H9 (cell line): Measurements from ENCODE around the gene OFD1. TPM values are rescaled to one million over a fixed set of nuclear protein-coding genes. Genes with fewer than 3 reads are reported as not detected.

Experiments
- DNase-seq: peaks from one replicate; pipeline ENCODE4 v3.0.0-alpha.2; 2017
- H2AFZ ChIP-seq: one replicate; pipeline ENCODE4 v1.6.1; 2013; ENCODE audit warnings: mild to moderate bottlenecking, low read length, control low read depth, moderate library complexity
- H2AK5ac ChIP-seq: 2 replicates; pipeline ENCODE4 v1.6.1; 2013; ENCODE audit warnings: low read length, control low read depth, mixed read lengths; ENCODE audit not compliant: insufficient read length
- H2BK120ac ChIP-seq: one replicate; pipeline ENCODE4 v1.6.1; 2013; ENCODE audit warnings: low read depth, mild to moderate bottlenecking, low read length, control low read depth, inconsistent platforms; ENCODE audit not compliant: poor library complexity, severe bottlenecking
- H2BK12ac ChIP-seq: 2 replicates; pipeline ENCODE4 v1.6.1; 2013; ENCODE audit warnings: low read length, control low read depth, mixed read lengths, low read depth; ENCODE audit not compliant: insufficient read length
- H2BK15ac ChIP-seq: 2 replicates; pipeline ENCODE4 v1.6.1; 2013; ENCODE audit warnings: low read depth, low read length, control low read depth
- H2BK20ac ChIP-seq: one replicate; pipeline ENCODE4 v1.6.1; 2013; ENCODE audit warnings: low read depth, mild to moderate bottlenecking, low read length, control low read depth, inconsistent platforms; ENCODE audit not compliant: poor library complexity, severe bottlenecking
- H2BK5ac ChIP-seq: 2 replicates; pipeline ENCODE4 v1.6.1; 2013; ENCODE audit warnings: low read length, control low read depth, mixed read lengths; ENCODE audit not compliant: insufficient read length
- H3K14ac ChIP-seq: 2 replicates; pipeline ENCODE4 v1.6.1; 2013; ENCODE audit warnings: low read length, control low read depth; ENCODE audit not compliant: insufficient read depth
- H3K18ac ChIP-seq: 2 replicates; pipeline ENCODE4 v1.6.1; 2013; ENCODE audit warnings: low read depth, mild to moderate bottlenecking, mixed read lengths, low read length, control low read depth; ENCODE audit not compliant: insufficient read length
- H3K23ac ChIP-seq: 2 replicates; pipeline ENCODE4 v1.6.1; 2013; ENCODE audit warnings: low read length, control low read depth, mixed read lengths, low read depth; ENCODE audit not compliant: insufficient read length
- H3K23me2 ChIP-seq: 2 replicates; pipeline ENCODE4 v1.6.1; 2013; ENCODE audit warnings: low read depth, mild to moderate bottlenecking, mixed read lengths, low read length, control low read depth; ENCODE audit not compliant: insufficient read length, poor library complexity, severe bottlenecking
- H3K27ac ChIP-seq: 2 replicates; pipeline ENCODE4 v1.5.1; 2013; ENCODE audit warnings: low read length, control low read depth, mixed read lengths, low read depth; ENCODE audit not compliant: insufficient read length
- H3K27me3 ChIP-seq: 2 replicates; pipeline ENCODE4 v1.6.1; 2013; ENCODE audit warnings: low read length, control low read depth, inconsistent platforms; ENCODE audit not compliant: insufficient read depth
- H3K4ac ChIP-seq: 2 replicates; pipeline ENCODE4 v1.6.1; 2013; ENCODE audit warnings: low read depth, mild to moderate bottlenecking, control low read depth, inconsistent platforms, low read length, moderate library complexity
- H3K4me1 ChIP-seq: 2 replicates; pipeline ENCODE4 v1.6.1; 2013; ENCODE audit warnings: low read length, control low read depth, inconsistent platforms; ENCODE audit not compliant: insufficient read depth
- H3K4me2 ChIP-seq: 2 replicates; pipeline ENCODE4 v1.6.1; 2013; ENCODE audit warnings: low read length, control low read depth, mixed read lengths; ENCODE audit not compliant: insufficient read length, insufficient read depth
- H3K56ac ChIP-seq: 2 replicates; pipeline ENCODE4 v1.6.1; 2013; ENCODE audit warnings: low read depth, mild to moderate bottlenecking, mixed read lengths, low read length, control low read depth; ENCODE audit not compliant: insufficient read length
- H3K79me1 ChIP-seq: 2 replicates; pipeline ENCODE4 v1.6.1; 2013; ENCODE audit warnings: low read depth, mild to moderate bottlenecking, moderate library complexity, low read length, control low read depth, inconsistent platforms; ENCODE audit not compliant: insufficient read depth, poor library complexity, severe bottlenecking
- H3K79me2 ChIP-seq: 2 replicates; pipeline ENCODE4 v1.6.1; 2013; ENCODE audit warnings: low read length, control low read depth, inconsistent platforms; ENCODE audit not compliant: insufficient read depth
- H3K9ac ChIP-seq: 2 replicates; pipeline ENCODE4 v1.6.1; 2013; ENCODE audit warnings: low read length, control low read depth, mixed read lengths; ENCODE audit not compliant: insufficient read length; ENCODE audit errors: extremely low read depth
- H3K9me3 ChIP-seq: one replicate; pipeline ENCODE4 v1.6.1; 2013; ENCODE audit warnings: low read depth, low read length, inconsistent platforms; ENCODE audit not compliant: control insufficient read depth
- H3T11ph ChIP-seq: one replicate; pipeline ENCODE4 v1.6.1; 2013; ENCODE audit warnings: mild to moderate bottlenecking, low read length, control low read depth, inconsistent platforms
- H4K20me1 ChIP-seq: one replicate; pipeline ENCODE4 v1.6.1; 2013; ENCODE audit not compliant: control insufficient read depth, insufficient read length, insufficient read depth
- H4K5ac ChIP-seq: 2 replicates; pipeline ENCODE4 v1.6.1; 2013; ENCODE audit warnings: low read depth, mild to moderate bottlenecking, mixed read lengths, low read length, control low read depth; ENCODE audit not compliant: insufficient read length
- H4K8ac ChIP-seq: replicated peaks from 2 replicates; pipeline ENCODE4 v1.6.1; 2013; ENCODE audit warnings: low read length, control low read depth, mixed read lengths, low read depth; ENCODE audit not compliant: insufficient read length
- H4K91ac ChIP-seq: 2 replicates; pipeline ENCODE4 v1.6.1; 2013; ENCODE audit warnings: low read depth, mild to moderate bottlenecking, moderate library complexity, mixed read lengths, low read length, control low read depth; ENCODE audit not compliant: insufficient read length
- H3K27ac Mint-ChIP-seq, 3 experiments: 2 replicates in 2 of 3; 3 replicates in 1 of 3; pipeline ENCODE4 v1.8.0; 2020 to 2021; ENCODE audit warnings: mixed read lengths in 3 of 3, mild to moderate bottlenecking in 1 of 3, moderate library complexity in 1 of 3
- H3K27me3 Mint-ChIP-seq: 2 replicates; pipeline ENCODE4 v1.8.0; 2021; ENCODE audit warnings: low read depth, mild to moderate bottlenecking, moderate library complexity, mixed read lengths
- H3K36me3 Mint-ChIP-seq, 3 experiments: 2 replicates in 2 of 3; 3 replicates in 1 of 3; pipeline ENCODE4 v1.8.0; 2020 to 2021; ENCODE audit warnings: low read depth in 3 of 3, mixed read lengths in 3 of 3; ENCODE audit not compliant: insufficient read depth in 1 of 3
- H3K4me1 Mint-ChIP-seq, 2 experiments: 2 replicates each; pipeline ENCODE4 v1.8.0; 2020; ENCODE audit warnings: mixed read lengths in 2 of 2
- H3K4me3 Mint-ChIP-seq, 2 experiments: 2 replicates in 1 of 2; 3 replicates in 1 of 2; pipeline ENCODE4 v1.8.0; 2020 to 2021; ENCODE audit warnings: mild to moderate bottlenecking in 2 of 2, mixed read lengths in 2 of 2, moderate library complexity in 1 of 2
- H3K9me3 Mint-ChIP-seq, 2 experiments: 2 replicates in 1 of 2; 3 replicates in 1 of 2; pipeline ENCODE4 v1.8.0; 2020; ENCODE audit warnings: mild to moderate bottlenecking in 2 of 2, mixed read lengths in 2 of 2, moderate library complexity in 1 of 2
- CTCF ChIP-seq: fragments of 200-600 bp; sonication (generic); conservative IDR thresholded peaks from 3 replicates; pipeline ENCODE4 v1.8.0; 2021; ENCODE audit warnings: antibody characterized with exemption, mild to moderate bottlenecking
- WGBS: extraction: QIAGEN DNeasy Blood & Tissue Kit; methylation state at CpG from one replicate; pipeline ENCODE4 v1.1.7; 2013; ENCODE audit warnings: missing lambda C conversion rate, low lambda C conversion rate, mixed read lengths; ENCODE audit not compliant: insufficient read length; ENCODE audit errors: extremely low coverage; 5-methylcytosine and 5-hydroxymethylcytosine counted together
- total RNA-seq: library from RNA; stranded (reverse); gene quantifications from 2 replicates; pipeline ENCODE4 v1.2.1, GENCODE V29; 2021

Gene OFD1
- total RNA-seq, 1 experiment from 2014 or later: 36.0 TPM

GRCh38 chrX:13690836-13691235 lies 43.7 kb upstream of the OFD1 start:
- H3K27ac ChIP-seq: no peak overlapping the region
- no CpG with 5 or more reads among the region's 3 CpGs for WGBS
- H3K27ac Mint-ChIP-seq: 0 out of 7 replicates have a peak overlapping the region, but pooled peaks of 1 of the 3 experiments have one; percentile 23
- no peaks in the 10 kb centered on the region for H3K9me3 ChIP-seq
- H3K79me2 ChIP-seq: peaks cover 39% of the 10 kb centered on the region; the same call in 1 of the 2 replicates
- no peak overlapping the region for H3K23ac ChIP-seq
- H4K5ac ChIP-seq: no peak overlapping the region
- no peak overlapping the region for H3T11ph ChIP-seq
- TF ChIP-seq CTCF: peak; percentile 46; the same call in 2 of the 3 replicates
- H3K14ac ChIP-seq: no peak overlapping the region
- H2BK20ac ChIP-seq: no peak overlapping the region
- H4K20me1 ChIP-seq: no peaks in the 10 kb centered on the region
- H2AK5ac ChIP-seq: no peak overlapping the region
- no peak overlapping the region for H2BK120ac ChIP-seq
- H4K8ac ChIP-seq: no peak overlapping the region
- H3K4me1 Mint-ChIP-seq: peaks cover 26 to 32% of the 10 kb centered on the region in 2 experiments
- no peak overlapping the region for H3K4ac ChIP-seq
- peaks cover 0 to 4% (median 0%) of the 10 kb centered on the region in 3 experiments; a peak in 2 of 7 replicates for H3K36me3 Mint-ChIP-seq
- no peaks in the 10 kb centered on the region; the same call in 1 of the 2 replicates for H3K27me3 ChIP-seq
- DNase-seq: no peak
- peak overlapping the region; percentile 86 to 89; a peak in 4 of 5 replicates for H3K4me3 Mint-ChIP-seq
- no peak overlapping the region for H2BK12ac ChIP-seq
- no peak overlapping the region for H3K18ac ChIP-seq
- H3K23me2 ChIP-seq: peaks cover 6% of the 10 kb centered on the region
- H3K9ac ChIP-seq: no peak overlapping the region
- H2BK15ac ChIP-seq: no peak overlapping the region
- H3K27me3 Mint-ChIP-seq: peaks cover 11% of the 10 kb centered on the region
- no peak overlapping the region for H3K56ac ChIP-seq
- H2AFZ ChIP-seq: no peak overlapping the region
- H3K4me2 ChIP-seq: peak overlapping the region; percentile 74
- no peak overlapping the region for H2BK5ac ChIP-seq
- peaks cover 12% of the 10 kb centered on the region; the same call in 1 of the 2 replicates for H3K4me1 ChIP-seq
- no peaks in the 10 kb centered on the region for H3K79me1 ChIP-seq
- H3K9me3 Mint-ChIP-seq: peaks cover 18 to 42% of the 10 kb centered on the region in 2 experiments
- H4K91ac ChIP-seq: no peak overlapping the region
